Smooth muscle cell (in vitro differentiated cells): Measurements from ENCODE around the gene HK1. TPM values are rescaled to one million over a fixed set of nuclear protein-coding genes. Genes with fewer than 3 reads are reported as not detected.

Experiments used
- DNase-seq: peaks from one replicate; lab custom pipeline; 2025; ENCODE audit not compliant: unreplicated experiment; lab: John Stamatoyannopoulos, UW
- H2AFZ ChIP-seq: fragments of 200-600 bp; sonication (generic); 2 replicates; pipeline ENCODE4 v1.6.0; 2016; ENCODE audit warnings: antibody characterized with exemption, low read depth, mild to moderate bottlenecking
- H3F3A ChIP-seq: fragments of 200-600 bp; sonication (generic); 2 replicates; pipeline ENCODE4 v1.6.0; 2017; ENCODE audit warnings: antibody characterized with exemption, low read depth
- H3K27ac ChIP-seq: fragments of 200-600 bp; sonication (generic); 2 replicates; pipeline ENCODE4 v1.5.1; 2016; ENCODE audit warnings: low read depth, mild to moderate bottlenecking
- H3K27me3 ChIP-seq: fragments of 200-600 bp; sonication (generic); 2 replicates; pipeline ENCODE4 v1.6.1; 2016; ENCODE audit warnings: low read depth, mild to moderate bottlenecking
- H3K36me3 ChIP-seq: fragments of 200-600 bp; sonication (generic); 2 replicates; pipeline ENCODE4 v1.5.1; 2016; ENCODE audit warnings: low read depth
- H3K4me1 ChIP-seq: fragments of 200-600 bp; sonication (generic); 2 replicates; pipeline ENCODE4 v1.5.1; 2016; ENCODE audit warnings: low read depth
- H3K4me2 ChIP-seq: fragments of 200-600 bp; sonication (generic); 2 replicates; pipeline ENCODE4 v1.6.0; 2016; ENCODE audit warnings: mild to moderate bottlenecking
- H3K4me3 ChIP-seq: fragments of 200-600 bp; sonication (generic); 2 replicates; pipeline ENCODE4 v1.5.1; 2016; ENCODE audit warnings: mild to moderate bottlenecking
- H3K79me2 ChIP-seq: fragments of 200-600 bp; sonication (generic); 2 replicates; pipeline ENCODE4 v1.6.0; 2016; ENCODE audit warnings: low read depth, mild to moderate bottlenecking
- H3K9ac ChIP-seq: fragments of 200-600 bp; sonication (generic); 2 replicates; pipeline ENCODE4 v1.6.0; 2016; ENCODE audit warnings: low read depth
- H3K9me3 ChIP-seq: fragments of 200-600 bp; sonication (generic); replicated peaks from 2 replicates; pipeline ENCODE4 v1.5.1; 2016; ENCODE audit warnings: low read depth
- H4K20me1 ChIP-seq: fragments of 200-600 bp; sonication (generic); 2 replicates; pipeline ENCODE4 v1.6.0; 2016; ENCODE audit warnings: low read depth
- WGBS: methylation state at CpG from one replicate; pipeline ENCODE4 v1.1.7; 2016; ENCODE audit warnings: low lambda C conversion rate; 5-methylcytosine and 5-hydroxymethylcytosine counted together
- polyA plus RNA-seq: library from polyadenylated mRNA; unstranded; fragments of >200 nt; fragmentation: Nextera tagmentation; extraction: Ambion mirVana; gene quantifications from 2 replicates; pipeline ENCODE4 v1.2.1, GENCODE V29; 2016
- total RNA-seq: library from RNA; depleted of rRNA; stranded (reverse); fragments of >200 nt; gene quantifications from 2 replicates; pipeline ENCODE4 v1.2.3, GENCODE V29; 2014
- TF ChIP-seq, protein P1 (sequence below): fragments of 200-600 bp; sonication (generic); IDR thresholded peaks from 2 replicates; pipeline ENCODE4 v1.5.1; 2017; ENCODE audit warnings: borderline replicate concordance, mild to moderate bottlenecking, antibody characterized with exemption; ENCODE audit not compliant: insufficient read depth, poor library complexity, severe bottlenecking

The HK1 gene
- total and polyA plus RNA-seq, 2 experiments from 2014 or later: 62.7 to 123 TPM

DNA sequence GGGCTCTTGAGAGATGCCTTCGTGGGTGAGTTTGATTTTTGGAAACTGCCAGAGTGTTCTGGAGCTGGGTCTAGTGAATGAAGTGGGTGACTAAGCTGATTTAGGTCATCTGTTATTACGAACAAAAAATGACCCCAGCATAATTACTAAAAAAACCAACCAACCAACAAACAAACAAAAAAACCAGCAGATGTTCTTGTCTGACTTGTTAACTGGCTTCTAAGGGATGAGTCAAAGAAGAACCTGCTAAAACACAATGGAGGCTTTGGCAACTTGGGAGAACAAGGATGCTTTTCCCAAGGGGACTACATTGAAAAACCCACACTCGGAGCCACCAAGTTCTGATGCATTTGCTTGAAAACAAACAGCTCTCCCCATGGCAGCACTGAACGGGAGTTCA is 126.9 kb downstream of the HK1 start:
- Histone ChIP-seq H3K36me3 (no peaks in the 10 kb centered on the region), H3K79me2 (no peaks in the 10 kb centered on the region), H3K4me1 (no peaks in the 10 kb centered on the region), H3K9ac (no peak overlapping the region), H3K27ac (peak overlapping the region; percentile 42), H3K9me3 (no peaks in the 10 kb centered on the region), H3K27me3 (no peaks in the 10 kb centered on the region), H3K4me3 (no peak overlapping the region), H3K4me2 (no peak overlapping the region), H4K20me1 (no peaks in the 10 kb centered on the region), H3F3A (peaks cover 32% of the 10 kb centered on the region), H2AFZ (no peak overlapping the region)
- TF ChIP-seq, protein P1, sequence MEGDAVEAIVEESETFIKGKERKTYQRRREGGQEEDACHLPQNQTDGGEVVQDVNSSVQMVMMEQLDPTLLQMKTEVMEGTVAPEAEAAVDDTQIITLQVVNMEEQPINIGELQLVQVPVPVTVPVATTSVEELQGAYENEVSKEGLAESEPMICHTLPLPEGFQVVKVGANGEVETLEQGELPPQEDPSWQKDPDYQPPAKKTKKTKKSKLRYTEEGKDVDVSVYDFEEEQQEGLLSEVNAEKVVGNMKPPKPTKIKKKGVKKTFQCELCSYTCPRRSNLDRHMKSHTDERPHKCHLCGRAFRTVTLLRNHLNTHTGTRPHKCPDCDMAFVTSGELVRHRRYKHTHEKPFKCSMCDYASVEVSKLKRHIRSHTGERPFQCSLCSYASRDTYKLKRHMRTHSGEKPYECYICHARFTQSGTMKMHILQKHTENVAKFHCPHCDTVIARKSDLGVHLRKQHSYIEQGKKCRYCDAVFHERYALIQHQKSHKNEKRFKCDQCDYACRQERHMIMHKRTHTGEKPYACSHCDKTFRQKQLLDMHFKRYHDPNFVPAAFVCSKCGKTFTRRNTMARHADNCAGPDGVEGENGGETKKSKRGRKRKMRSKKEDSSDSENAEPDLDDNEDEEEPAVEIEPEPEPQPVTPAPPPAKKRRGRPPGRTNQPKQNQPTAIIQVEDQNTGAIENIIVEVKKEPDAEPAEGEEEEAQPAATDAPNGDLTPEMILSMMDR: no peak
- no peak for DNase-seq
- 71% methylated on average over 4 of the region's 4 CpGs for WGBS

DNA sequence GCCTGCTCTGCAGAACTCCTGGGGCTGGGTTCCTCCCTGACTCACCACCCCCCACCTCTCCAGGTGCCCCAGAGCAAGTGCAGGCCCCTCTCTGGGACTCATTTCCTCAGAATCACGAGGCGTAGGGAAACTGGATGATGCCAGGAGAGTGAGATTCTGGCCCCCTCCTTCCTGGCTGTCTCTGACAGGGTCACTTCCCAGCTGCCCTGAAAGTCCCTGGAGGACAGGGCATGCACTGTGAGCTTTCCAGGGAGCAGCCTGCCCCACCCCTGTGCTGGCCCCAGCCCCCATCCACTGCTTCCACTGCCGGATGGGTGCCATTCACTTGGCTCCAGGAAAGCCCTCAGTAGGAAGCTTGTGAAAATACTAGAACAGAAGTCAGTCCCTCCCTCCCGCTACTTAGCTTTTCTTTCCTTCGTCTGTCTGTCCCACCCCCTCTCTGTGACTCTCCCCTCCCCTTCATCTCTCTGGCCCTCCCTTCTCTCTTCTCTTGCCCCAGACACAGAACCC is 128.1 kb downstream of the HK1 start:
- H3K36me3 ChIP-seq: no peaks in the 10 kb centered on the region
- H3K4me3 ChIP-seq: no peak overlapping the region
- peaks cover 41% of the 10 kb centered on the region for H3F3A ChIP-seq
- H3K9ac ChIP-seq: no peak overlapping the region
- TF ChIP-seq, protein P1: no peak
- no peaks in the 10 kb centered on the region for H3K27me3 ChIP-seq
- no peaks in the 10 kb centered on the region for H4K20me1 ChIP-seq
- no peaks in the 10 kb centered on the region for H3K79me2 ChIP-seq
- H3K4me1 ChIP-seq: no peaks in the 10 kb centered on the region
- DNase-seq: no peak
- 28% methylated on average over 5 of the region's 5 CpGs for WGBS
- no peak overlapping the region for H3K4me2 ChIP-seq
- no peak overlapping the region for H2AFZ ChIP-seq
- peak overlapping the region; percentile 48 for H3K27ac ChIP-seq
- H3K9me3 ChIP-seq: no peaks in the 10 kb centered on the region

DNA sequence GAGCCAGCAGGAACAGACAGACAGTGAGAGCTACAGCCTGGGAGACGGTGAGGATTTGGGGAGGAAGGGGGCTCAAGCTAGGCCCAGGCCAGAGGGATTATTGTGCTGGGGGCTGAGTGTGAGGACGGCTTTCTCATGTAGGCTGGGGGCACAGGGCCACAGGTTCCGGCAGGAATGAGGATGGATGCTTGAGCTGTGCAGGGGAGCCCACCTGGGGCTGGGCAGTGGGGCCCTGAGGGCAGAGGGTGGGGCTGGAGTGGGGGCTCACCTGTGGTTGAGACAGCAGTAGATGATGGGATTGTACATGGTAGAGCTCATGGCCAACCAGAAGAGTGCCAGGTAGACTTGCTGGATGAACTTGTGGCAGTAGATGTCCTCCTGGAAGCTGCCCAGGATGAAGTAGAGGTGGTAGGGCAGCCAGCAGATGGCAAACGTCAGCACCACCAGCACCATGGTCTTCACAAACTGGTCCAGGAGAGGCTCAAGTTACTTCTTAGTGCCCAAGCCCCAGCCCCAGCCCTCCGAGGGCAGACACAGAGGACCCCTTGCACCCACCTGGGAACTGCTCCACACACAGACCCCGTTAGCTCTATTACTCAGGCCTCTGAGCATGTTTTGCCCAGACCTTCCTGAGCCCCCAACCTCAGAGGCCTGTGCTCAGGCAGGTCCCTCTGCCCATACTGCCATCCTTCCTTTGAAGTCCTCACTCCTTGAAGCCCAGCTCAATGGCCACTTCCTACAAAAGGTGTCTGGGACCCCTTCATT is 128.7 kb downstream of the HK1 start:
- Histone ChIP-seq H3K9ac (no peak overlapping the region), H4K20me1 (no peaks in the 10 kb centered on the region), H3K4me2 (no peak overlapping the region), H3K9me3 (no peaks in the 10 kb centered on the region), H3K36me3 (no peaks in the 10 kb centered on the region), H3F3A (peaks cover 46% of the 10 kb centered on the region), H3K27me3 (no peaks in the 10 kb centered on the region), H3K4me1 (no peaks in the 10 kb centered on the region), H3K27ac (peak overlapping the region; percentile 48), H2AFZ (no peak overlapping the region), H3K4me3 (no peak overlapping the region), H3K79me2 (no peaks in the 10 kb centered on the region)
- DNase-seq: no peak
- 68% methylated on average over 6 of the region's 6 CpGs for WGBS
- TF ChIP-seq, protein P1: no peak
